HCT116 (cell line): ENCODE results near the gene GLT8D2. TPM values are rescaled to one million over a fixed set of nuclear protein-coding genes. Genes with fewer than 3 reads are reported as not detected.

Experiments
- ATAC-seq: fragments of 200-7000 bp; cut with Tn5 transposase; 2 replicates; pipeline ENCODE4 v1.9.1; 2020; ENCODE audit warnings: mild to moderate bottlenecking, moderate library complexity
- BruUV-seq: library from RNA; stranded (reverse); fragments of 400-500 nt; replicated peaks from 2 replicates; lab custom pipeline; 2021; lab: Mats Ljungman, UMichigan
- CTCF ChIA-PET: fragments of 300-600 bp; sonication (Branson Sonifier 250); formaldehyde crosslinking; loops from one replicate; lab custom pipeline; 2021; ENCODE audit warnings: antibody characterized with exemption; lab: Charles Lee
- POLR2A ChIA-PET: fragments of 300-600, 350-600 bp; sonication (Branson Sonifier 250); formaldehyde crosslinking; loops from one replicate; lab custom pipeline; 2021; ENCODE audit warnings: antibody characterized with exemption; lab: Charles Lee
- RAD21 ChIA-PET, 2 experiments: fragments of 300-600 bp; sonication (Branson Sonifier 250); formaldehyde crosslinking; loops; one replicate each; lab custom pipeline; 2023; ENCODE audit warnings: low total read pairs in 2 of 2; ENCODE audit not compliant: uncharacterized antibody in 2 of 2, unreplicated experiment in 2 of 2, low non-redundant PET in 1 of 2; lab: Charles Lee
- DNase-seq: peaks from one replicate; pipeline ENCODE4 v3.0.0-alpha.2; 2010; ENCODE audit warnings: low read depth, low spot score
- H2AFZ ChIP-seq: fragments of 200-600 bp; shearing (Covaris generic), sonication (generic); 2 replicates; pipeline ENCODE4 v1.6.1; 2017; ENCODE audit warnings: low read depth, mixed run types, mixed read lengths, antibody characterized with exemption, low read length; ENCODE audit not compliant: poor library complexity, severe bottlenecking
- H3K27ac ChIP-seq: 2 replicates; pipeline ENCODE4 v1.5.1; 2012; ENCODE audit warnings: low read depth, low read length
- H3K27me3 ChIP-seq: fragments of 200-600 bp; sonication (generic); 2 replicates; pipeline ENCODE4 v1.6.1; 2016; ENCODE audit warnings: mixed run types, low read length, mixed read lengths; ENCODE audit not compliant: insufficient read depth
- H3K36me3 ChIP-seq, 2 experiments: fragments of 200-500 bp in 1 of 2; fragments of 200-600 bp in 1 of 2; sonication (Bioruptor generic) in 1 of 2; sonication (generic) in 1 of 2; 2 replicates each; pipeline versions ENCODE4 v1.5.1 to v1.6.1; 2014 to 2016; ENCODE audit warnings: low read length in 2 of 2, inconsistent platforms in 1 of 2, mixed read lengths in 1 of 2, mixed run types in 1 of 2; ENCODE audit not compliant: insufficient read depth in 2 of 2, control insufficient read depth in 1 of 2
- H3K4me1 ChIP-seq, 2 experiments: fragments of 200-600 bp in 1 of 2; sonication (generic) in 1 of 2; 2 replicates each; pipeline versions ENCODE4 v1.5.1 to v1.6.1; 2012 to 2017; ENCODE audit warnings: low read length in 2 of 2, inconsistent platforms in 1 of 2, mild to moderate bottlenecking in 1 of 2, mixed read lengths in 1 of 2, mixed run types in 1 of 2, moderate library complexity in 1 of 2; ENCODE audit not compliant: insufficient read depth in 2 of 2, control insufficient read depth in 1 of 2
- H3K4me2 ChIP-seq: fragments of 200-600 bp; sonication (generic); 2 replicates; pipeline ENCODE4 v1.6.1; 2017; ENCODE audit warnings: mixed run types, low read length, mixed read lengths
- H3K4me3 ChIP-seq, 2 experiments: fragments of 200-600 bp in 1 of 2; sonication (generic) in 1 of 2; replicated peaks in 1 of 2; 2 replicates each; pipeline ENCODE4 v1.5.1; 2011 to 2016; ENCODE audit warnings: low read length in 2 of 2, control low read depth in 1 of 2, low read depth in 1 of 2, mild to moderate bottlenecking in 1 of 2, mixed read lengths in 1 of 2, mixed run types in 1 of 2
- H3K79me2 ChIP-seq: fragments of 200-600 bp; sonication (generic); 2 replicates; pipeline ENCODE4 v1.6.1; 2017; ENCODE audit warnings: mild to moderate bottlenecking, mixed run types, low read length, moderate library complexity, mixed read lengths; ENCODE audit not compliant: insufficient read depth
- H3K9ac ChIP-seq: fragments of 200-600 bp; sonication (generic); 2 replicates; pipeline ENCODE4 v1.6.1; 2016; ENCODE audit warnings: low read length, mixed read lengths
- H3K9me2 ChIP-seq: fragments of 200-600 bp; sonication (generic), shearing (Covaris generic); 2 replicates; pipeline ENCODE4 v1.6.1; 2017; ENCODE audit warnings: mixed run types, mild to moderate bottlenecking, moderate library complexity; ENCODE audit not compliant: insufficient read depth
- H3K9me3 ChIP-seq, 2 experiments: fragments of 200-500 bp in 1 of 2; fragments of 200-600 bp in 1 of 2; sonication (Bioruptor generic) in 1 of 2; sonication (generic) in 1 of 2; 2 replicates each; pipeline ENCODE4 v1.6.1; 2014 to 2017; ENCODE audit warnings: low read length in 2 of 2, mixed read lengths in 2 of 2, inconsistent platforms in 1 of 2, low read depth in 1 of 2, mild to moderate bottlenecking in 1 of 2, mixed run types in 1 of 2, moderate library complexity in 1 of 2; ENCODE audit not compliant: control insufficient read depth in 1 of 2, insufficient read depth in 1 of 2
- H4K20me1 ChIP-seq: fragments of 200-600 bp; sonication (generic), shearing (Covaris generic); 2 replicates; pipeline ENCODE4 v1.6.1; 2017; ENCODE audit warnings: mixed run types, mild to moderate bottlenecking, moderate library complexity; ENCODE audit not compliant: insufficient read depth
- EGR1 ChIP-seq: IDR thresholded peaks from 2 replicates; pipeline ENCODE4 v1.6.1; 2012; ENCODE audit warnings: low read depth
- ELF1 ChIP-seq: IDR thresholded peaks from 2 replicates; pipeline ENCODE4 v1.6.1; 2012; ENCODE audit warnings: low read depth, borderline replicate concordance
- EZH2 ChIP-seq: fragments of 200-600 bp; sonication (generic); IDR thresholded peaks from 2 replicates; pipeline ENCODE4 v1.6.1; 2017; ENCODE audit warnings: antibody characterized with exemption, mixed run types
- EZH2phosphoT487 ChIP-seq: fragments of 200-600 bp; IDR thresholded peaks from 2 replicates; pipeline ENCODE4 v1.6.1; 2018; ENCODE audit warnings: antibody characterized with exemption, borderline replicate concordance
- MAX ChIP-seq: IDR thresholded peaks from 2 replicates; pipeline ENCODE4 v1.6.1; 2012
- POLR2AphosphoS5 ChIP-seq: IDR thresholded peaks from 2 replicates; pipeline ENCODE4 v1.6.1; 2011; ENCODE audit warnings: mild to moderate bottlenecking, low read depth, low read length, moderate library complexity
- RAD21 ChIP-seq: IDR thresholded peaks from 2 replicates; pipeline ENCODE4 v1.6.1; 2012; ENCODE audit warnings: low read depth, mild to moderate bottlenecking
- SP1 ChIP-seq: IDR thresholded peaks from 2 replicates; pipeline ENCODE4 v1.6.1; 2012; ENCODE audit warnings: low read depth
- TCF7L2 ChIP-seq: IDR thresholded peaks from 2 replicates; pipeline ENCODE4 v1.7.0; 2011; ENCODE audit warnings: borderline replicate concordance, inconsistent platforms; ENCODE audit not compliant: insufficient read depth, insufficient read length; ENCODE audit errors: extremely low read depth
- ZFX ChIP-seq: fragments of 450-650 bp; IDR thresholded peaks from 2 replicates; pipeline ENCODE4 v1.6.1; 2017
- ZNF274 ChIP-seq: fragments of 200-500 bp; sonication (Bioruptor generic); IDR thresholded peaks from 2 replicates; pipeline ENCODE4 v1.6.1; 2014; ENCODE audit warnings: mild to moderate bottlenecking, low read depth, low read length, inconsistent platforms
- intact Hi-C: fragments of 100-400 bp; cut with micrococcal nuclease; formaldehyde crosslinking; loops from 2 replicates; pipeline ENCODE4 v1.10.0; 2022
- total RNA-seq: library from RNA; stranded (reverse); gene quantifications from one replicate; pipeline ENCODE4 v1.2.1, GENCODE V29; 2021; ENCODE audit not compliant: unreplicated experiment

Gene GLT8D2
- total RNA-seq, 1 experiment from 2014 or later, result 4.8 TPM

DNA sequence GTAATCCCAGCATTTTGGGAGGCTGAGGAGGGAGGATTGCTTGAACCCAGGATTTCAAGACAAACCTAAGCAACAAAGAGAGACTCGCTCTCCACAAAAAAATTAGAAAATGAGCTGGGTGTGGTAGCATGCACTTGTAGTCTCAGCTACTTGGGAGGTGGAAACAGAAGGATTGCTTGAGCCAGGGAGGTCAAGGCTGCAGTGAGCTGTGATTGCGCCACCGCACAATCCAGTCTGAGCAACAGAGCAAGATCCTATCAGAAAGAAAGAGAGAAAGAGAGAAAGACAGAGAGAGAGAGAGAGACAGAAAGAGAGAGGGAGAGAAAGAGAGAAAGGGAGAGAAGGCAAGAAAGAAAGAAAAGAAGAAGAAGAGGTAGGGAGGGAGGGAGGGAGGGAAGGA is 47.3 kb downstream of the GLT8D2 start:
- H3K4me1 ChIP-seq, result peaks cover 0 to 4% of the 10 kb centered on the region in 2 experiments; a peak in 1 of 4 replicates
- no peak for DNase-seq
- H3K9me3 ChIP-seq, result no peaks in the 10 kb centered on the region
- H4K20me1 ChIP-seq, result no peaks in the 10 kb centered on the region
- H2AFZ ChIP-seq, result no peak overlapping the region
- intact Hi-C loops, result no loop called here
- H3K27me3 ChIP-seq, result peaks cover 11% of the 10 kb centered on the region; the same call in 1 of the 2 replicates
- CTCF ChIA-PET, result no interaction called here
- RAD21 ChIA-PET, result no interaction called here
- no peak overlapping the region for H3K4me2 ChIP-seq
- no peak for ATAC-seq
- H3K36me3 ChIP-seq, result no peaks in the 10 kb centered on the region
- no peak overlapping the region for H3K9ac ChIP-seq
- no peaks in the 10 kb centered on the region for H3K79me2 ChIP-seq
- BruUV-seq, result no TSS peak
- H3K27ac ChIP-seq, result no peak overlapping the region
- POLR2A ChIA-PET, result no interaction called here
- TF ChIP-seq POLR2AphosphoS5 (no peak), TCF7L2 (no peak), RAD21 (no peak), SP1 (no peak), EZH2phosphoT487 (no peak), MAX (no peak), EGR1 (no peak), ELF1 (no peak), ZNF274 (no peak)
- TF ChIP-seq, all 23 proteins: peak for 0
- Histone ChIP-seq H3K4me3 (no peak overlapping the region), H3K9me2 (no peaks in the 10 kb centered on the region)

- no TSS peak for BruUV-seq
- H3K4me2 ChIP-seq, result no peak overlapping the region
- H3K27ac ChIP-seq, result no peak overlapping the region
- no peak overlapping the region for H3K9ac ChIP-seq
- ChIA-PET CTCF (no interaction called here), POLR2A (no interaction called here), RAD21 (interaction anchor here in 1 of 2 experiments (0.6 kb wide), 1 partner anchor 361 kb away, joined by 6 read pairs; no protein-coding TSS in a partner anchor)
- ATAC-seq (no peak), DNase-seq (no peak)
- H3K79me2 ChIP-seq, result no peaks in the 10 kb centered on the region
- no peak overlapping the region for H3K4me3 ChIP-seq
- peaks cover 11% of the 10 kb centered on the region; the same call in 1 of the 2 replicates for H3K27me3 ChIP-seq
- H4K20me1 ChIP-seq, result no peaks in the 10 kb centered on the region
- TF ChIP-seq EZH2 (no peak), ZFX (no peak)
- TF ChIP-seq, all 23 proteins: peak for 0
- H3K9me2 ChIP-seq, result no peaks in the 10 kb centered on the region
- intact Hi-C loops, result no loop called here
- no peaks in the 10 kb centered on the region for H3K9me3 ChIP-seq
- no peaks in the 10 kb centered on the region for H3K36me3 ChIP-seq
- H3K4me1 ChIP-seq, result no peaks in the 10 kb centered on the region
- H2AFZ ChIP-seq, result no peak overlapping the region
These were observed 49.1 kb downstream of the GLT8D2 start for GRCh38 chr12:104000807-104001434.
